A549 treated with CORT108297 at 1 μM for 4 hours (cell line): ENCODE data around the gene NANOGP8. TPM values are rescaled to one million over a fixed set of nuclear protein-coding genes. Genes with fewer than 3 reads are reported as not detected.

ENCODE experiments used
- total RNA-seq: library from RNA; stranded (reverse); fragments of 200-300 nt; extraction: Qiagen RNA extraction; gene quantifications from 5 replicates; pipeline ENCODE4 v1.2.3, GENCODE V29; 2022

NANOGP8 gene, protein sequence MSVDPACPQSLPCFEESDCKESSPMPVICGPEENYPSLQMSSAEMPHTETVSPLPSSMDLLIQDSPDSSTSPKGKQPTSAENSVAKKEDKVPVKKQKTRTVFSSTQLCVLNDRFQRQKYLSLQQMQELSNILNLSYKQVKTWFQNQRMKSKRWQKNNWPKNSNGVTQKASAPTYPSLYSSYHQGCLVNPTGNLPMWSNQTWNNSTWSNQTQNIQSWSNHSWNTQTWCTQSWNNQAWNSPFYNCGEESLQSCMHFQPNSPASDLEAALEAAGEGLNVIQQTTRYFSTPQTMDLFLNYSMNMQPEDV
- total RNA-seq, result not detected in 5 replicates

DNA sequence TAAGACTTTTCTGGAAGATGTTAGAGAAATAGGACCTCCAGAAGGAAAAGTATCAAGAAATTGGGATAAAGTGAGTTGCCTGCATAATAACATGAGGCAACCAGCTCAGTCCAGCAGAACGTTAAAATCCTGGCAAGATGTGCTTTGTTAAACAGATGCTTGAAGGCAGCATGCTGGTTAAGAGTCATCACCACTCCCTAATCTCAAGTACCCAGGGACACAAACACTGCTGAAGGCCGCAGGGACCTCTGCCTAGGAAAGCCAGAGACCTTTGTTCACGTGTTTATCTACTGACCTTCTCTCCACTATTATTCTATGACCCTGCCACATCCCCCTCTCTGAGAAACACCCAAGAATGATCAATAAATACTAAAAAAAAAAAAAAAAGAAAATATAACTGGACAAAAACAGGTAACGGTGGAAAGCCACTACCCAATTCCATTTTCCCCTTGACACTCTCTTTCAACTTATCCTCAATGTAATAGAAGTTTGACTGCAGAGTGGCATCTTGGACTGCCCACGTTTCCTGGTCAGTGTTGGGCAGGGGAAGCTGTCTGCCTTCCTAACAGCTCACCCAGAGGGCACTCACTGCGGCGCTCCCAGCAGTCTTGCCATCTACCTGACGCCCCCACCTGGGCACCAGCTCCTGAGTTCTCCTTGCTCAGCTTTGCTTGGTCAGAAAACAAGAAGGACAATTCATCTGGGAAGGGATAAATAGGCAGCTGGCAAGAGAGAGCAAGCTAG lies at the start of gene NANOGP8:
Gene NANOGP8 (minus strand): TSS at position 120 of the 744 bp plus-strand sequence. CDS start 185 bp downstream, outside the sequence.

Other genes starting within 250 kb of the NANOGP8 start
- gene AQR, start 115.6 kb downstream of the NANOGP8 start, total RNA-seq, result 27.3 to 33.4 TPM (median 30.8 TPM) in 5 replicates
- gene ZNF770, start 97.0 kb downstream of the NANOGP8 start, total RNA-seq, result 14.2 to 17.5 TPM (median 15.5 TPM) in 5 replicates